Cardiac septum (tissue), 1 donor: Measurements from ENCODE around the gene CDS2. TPM values are rescaled to one million over a fixed set of nuclear protein-coding genes. Genes with fewer than 3 reads are reported as not detected.
"Not testable (repeated sequence)": the region's sequence is repeated elsewhere in the genome, so short reads cannot be mapped to it uniquely, and the experiment has no call there.

Experiments
- DNase-seq: peaks from one replicate; pipeline ENCODE4 v3.0.0-alpha.2; 2020; ENCODE audit warnings: low spot score
- intact Hi-C: fragments of 100-400 bp; cut with DNase I; formaldehyde crosslinking; loops from one replicate; pipeline ENCODE4 v1.14.0; 2022
- long read RNA-seq: library from polyadenylated mRNA; unstranded; transcript quantifications from one replicate; pipeline ENCODE4 v2.0.0, GENCODE V29; 2021
- total RNA-seq: library from RNA; stranded (reverse); fragmentation: NEBNext Ultra II Directional; extraction: Animal tissue kit (Norgen Biotek cat#: 25700); gene quantifications from one replicate; pipeline ENCODE4 v1.2.1, GENCODE V29; 2021
- donor health status: DM: no; HTN: no; CAD: no.

CDS2 gene
- 84.0 TPM for total RNA-seq
- long read RNA-seq, full-length matches to known transcripts, result 109 of 148 reads
- long read RNA-seq, partial matches to known transcripts, result 3 of 148 reads
- long read RNA-seq, other reads (novel, unspliced or antisense), result 36 of 148 reads

GRCh38 chr20:5126512-5127203 is at the start of gene CDS2:
Gene CDS2 (plus strand): TSS chr20:5127008. CDS start chr20:5127093, 85 bp downstream.
- DNase-seq, result peak; percentile 100
- intact Hi-C loops, result loop anchor here (1.0 to 10.0 kb wide), 2 partner anchors 66 to 318 kb away; no protein-coding TSS in a partner anchor

- DNase-seq, result no peak
- intact Hi-C loops, result no loop called here
These were observed 48.9 kb upstream of the CDS2 start for GRCh38 chr20:5077761-5078387.

DNA sequence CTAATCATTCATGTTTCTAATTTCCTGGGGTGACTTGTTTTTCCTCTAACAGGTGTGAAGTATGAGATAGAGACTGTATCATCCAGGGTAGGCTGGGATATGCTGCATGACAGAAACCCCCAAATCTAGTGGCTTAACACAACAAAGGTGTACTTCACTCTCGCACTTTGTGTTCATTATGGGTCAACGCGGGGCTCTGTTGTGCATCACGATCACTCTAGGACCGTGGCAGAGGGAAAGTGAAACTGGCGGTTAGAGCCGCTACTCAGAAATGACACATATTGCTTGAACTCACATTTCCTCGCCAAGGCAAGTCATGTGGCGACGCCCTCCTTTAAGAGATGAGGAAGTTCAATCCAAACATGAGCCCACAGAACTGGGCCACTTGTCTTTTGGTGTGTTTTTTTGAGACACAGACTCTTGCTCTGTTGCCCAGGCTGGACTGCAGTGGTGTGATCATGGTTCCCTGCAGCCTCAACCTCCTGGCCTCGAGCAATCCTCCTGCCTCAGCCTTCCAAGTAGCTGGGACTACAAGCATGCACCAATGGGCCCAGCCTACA is 48.3 kb upstream of the CDS2 start:
- peak; percentile 92 for DNase-seq
- intact Hi-C loops, result no loop called here

- DNase-seq, result peak; percentile 90
- intact Hi-C loops, result no loop called here
These were observed 46.4 kb upstream of the CDS2 start for GRCh38 chr20:5080384-5080877.

GRCh38 chr20:5085380-5085779 is 41.4 kb upstream of the CDS2 start:
- intact Hi-C loops, result no loop called here
- peak; percentile 83 for DNase-seq

DNA sequence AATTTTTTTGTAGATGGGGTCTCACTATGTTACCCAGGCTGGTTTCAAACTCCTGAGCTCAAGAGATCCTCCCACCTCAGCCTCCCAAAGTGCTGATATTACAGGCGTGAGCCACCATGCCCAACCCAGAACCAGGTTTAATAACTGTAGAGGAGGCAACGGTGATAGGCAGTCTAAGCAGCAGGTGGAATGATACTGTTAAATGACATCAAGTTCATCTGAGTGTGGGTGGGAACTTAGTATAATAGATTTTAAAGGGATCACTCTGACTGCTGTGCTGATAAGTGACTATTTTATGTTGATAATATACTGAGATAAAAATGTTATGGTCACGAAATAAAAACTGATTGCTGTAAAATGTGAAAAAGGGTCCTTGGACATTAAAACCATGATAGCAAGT is 38.1 kb upstream of the CDS2 start:
- intact Hi-C loops, result no loop called here

GRCh38 chr20:5090191-5090590 is 36.6 kb upstream of the CDS2 start:
- intact Hi-C loops, result no loop called here
- DNase-seq, result peak; percentile 80

More for the DNA sequence above, 38.1 kb upstream of the CDS2 start:
- no peak for DNase-seq

DNA sequence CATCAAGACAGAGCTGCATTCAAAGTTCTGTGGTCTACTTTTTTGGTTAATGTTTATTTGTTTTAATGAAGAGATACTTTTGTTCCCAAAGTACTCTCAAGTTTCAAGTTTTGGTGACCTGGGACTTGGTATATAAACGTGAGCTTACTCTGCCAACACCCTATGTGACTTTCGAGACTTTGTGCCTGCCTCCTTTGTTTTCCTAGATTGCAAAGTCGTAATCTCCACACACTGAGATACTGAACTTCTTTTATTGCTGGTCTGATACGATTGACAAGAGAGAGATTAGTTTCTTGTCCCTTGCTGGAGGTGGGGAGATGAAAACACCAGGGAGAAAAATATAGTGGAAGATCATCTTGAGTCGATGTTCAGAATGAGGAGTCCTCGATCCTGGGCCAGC is 34.9 kb upstream of the CDS2 start:
- intact Hi-C loops, result no loop called here
- no peak for DNase-seq

DNA sequence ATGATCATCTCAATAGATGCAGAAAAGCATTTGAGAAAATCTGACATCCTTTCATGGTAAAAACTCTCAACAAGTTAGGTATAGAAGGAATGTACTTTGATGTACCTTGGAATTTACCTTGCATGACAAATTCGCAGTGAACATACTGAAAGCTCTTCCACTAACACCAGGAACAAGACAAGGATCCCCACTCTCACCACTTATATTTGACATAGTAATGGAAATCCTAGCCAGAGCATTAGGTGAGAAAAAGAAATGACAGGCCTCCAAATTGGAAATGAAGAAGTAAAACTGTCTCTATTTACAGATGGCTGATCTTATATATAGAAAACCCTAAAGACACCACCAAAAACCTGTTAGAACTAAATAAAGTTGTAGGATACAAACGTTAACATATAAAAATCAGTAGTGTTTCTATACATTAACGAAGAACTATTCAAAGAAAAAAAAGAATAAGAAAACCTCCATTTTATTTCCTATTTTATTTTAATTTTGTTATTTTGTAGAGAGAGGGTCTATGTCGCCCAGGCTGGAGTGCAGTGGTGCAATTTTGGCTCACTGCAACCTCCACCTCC is 34.0 kb upstream of the CDS2 start:
- intact Hi-C loops, result no loop called here
- no peak for DNase-seq

DNA sequence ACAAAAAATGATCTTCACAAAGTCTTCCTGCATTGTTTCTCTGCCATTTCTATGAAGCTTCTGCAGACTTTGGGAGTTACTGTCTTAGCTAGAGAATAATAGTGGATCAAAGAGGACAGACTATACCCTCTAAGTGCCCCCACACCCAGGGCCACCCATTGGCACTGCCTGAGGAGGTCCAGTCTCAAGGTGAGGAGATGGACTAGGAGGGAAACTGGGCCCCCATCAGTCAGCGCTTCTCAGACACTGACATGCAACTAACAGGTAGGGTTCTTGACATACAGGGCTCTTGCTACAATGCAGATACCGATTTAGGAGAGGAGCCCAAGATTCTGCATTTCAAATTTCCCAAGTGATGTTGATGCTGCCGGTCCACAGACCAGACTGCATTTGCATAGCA is 31.4 kb upstream of the CDS2 start:
- DNase-seq, result no peak
- intact Hi-C loops, result no loop called here

- no peak for DNase-seq
- intact Hi-C loops, result no loop called here
These were observed 30.9 kb upstream of the CDS2 start for GRCh38 chr20:5095931-5096330.

DNA sequence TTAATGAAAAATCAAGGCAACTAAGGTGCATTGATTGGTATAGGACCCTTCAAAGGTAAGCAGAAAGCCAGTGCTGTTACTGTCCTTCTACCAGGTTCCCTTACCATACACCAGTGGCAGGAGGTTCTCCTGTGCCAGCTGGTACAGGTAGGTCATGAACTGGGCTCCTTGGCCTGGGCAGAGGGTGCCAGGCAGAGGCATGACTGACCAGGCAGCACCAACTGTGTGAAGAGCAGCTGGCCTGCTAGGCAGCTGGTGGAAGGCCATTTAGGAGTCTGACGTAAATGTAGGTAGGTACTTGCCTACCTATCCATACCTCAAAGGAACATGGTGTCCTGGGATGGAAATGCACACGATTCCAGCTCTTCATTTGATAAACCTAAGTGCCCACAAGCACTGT is 30.3 kb upstream of the CDS2 start:
- DNase-seq, result no peak
- intact Hi-C loops, result no loop called here

- DNase-seq, intact Hi-C loops: not testable (repeated sequence)
These were observed 27.8 kb upstream of the CDS2 start for GRCh38 chr20:5099009-5099408.

DNA sequence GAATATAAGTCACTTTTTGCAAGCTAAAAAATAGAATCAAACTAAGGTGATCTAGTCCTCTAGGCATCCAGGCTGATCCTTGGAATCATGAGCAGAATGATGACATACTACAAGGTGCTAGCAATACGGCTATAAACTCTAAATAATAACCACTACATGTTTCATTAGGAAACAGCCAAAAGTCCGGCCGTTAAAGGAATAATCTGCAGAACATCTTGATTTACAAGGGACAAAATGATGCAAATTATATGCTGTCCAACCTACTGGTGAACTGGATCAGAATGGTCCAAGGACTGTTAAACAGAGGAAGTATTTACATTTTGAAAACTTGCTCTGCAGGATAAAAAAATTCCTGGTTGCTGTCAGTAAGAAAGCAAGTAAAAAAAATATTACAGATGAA is 26.9 kb upstream of the CDS2 start:
- intact Hi-C loops, result loop anchor here (5.0 kb wide), 2 partner anchors 143 to 493 kb away; no protein-coding TSS in a partner anchor
- not testable (repeated sequence) for DNase-seq

DNA sequence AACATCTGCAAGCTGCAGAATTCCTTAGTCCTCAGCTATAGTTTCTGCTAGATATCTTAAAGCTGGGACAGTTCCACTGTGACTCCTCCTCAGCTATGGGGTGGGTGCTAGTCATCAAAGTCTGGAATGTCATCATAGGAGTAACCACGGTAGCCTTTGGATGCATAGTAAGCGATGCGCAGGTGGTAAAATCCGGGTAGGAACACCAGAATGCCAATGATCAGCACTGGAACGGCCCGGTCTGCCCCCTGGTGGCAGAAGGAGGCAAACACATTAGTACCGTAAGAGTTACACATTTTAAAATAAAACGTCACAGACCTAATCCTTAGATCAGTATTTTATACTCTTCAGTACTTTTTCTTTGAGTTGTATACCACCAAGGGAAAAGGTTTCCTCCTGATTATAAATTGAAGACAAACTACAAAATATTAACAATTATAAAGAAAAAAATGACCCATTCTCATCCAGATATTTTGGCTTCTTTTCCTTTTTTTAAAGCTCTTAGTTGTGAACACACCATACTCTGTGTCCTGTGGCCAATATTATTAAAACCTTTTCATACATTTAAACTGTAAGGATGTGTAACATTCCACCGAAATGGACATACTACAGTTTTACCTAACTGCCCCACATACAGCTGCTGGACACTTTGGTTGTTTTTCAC is 26.0 kb upstream of the CDS2 start:
- intact Hi-C loops, result loop anchor here (5.0 kb wide), 2 partner anchors 144 to 494 kb away; no protein-coding TSS in a partner anchor
- peak; percentile 87 for DNase-seq

DNA sequence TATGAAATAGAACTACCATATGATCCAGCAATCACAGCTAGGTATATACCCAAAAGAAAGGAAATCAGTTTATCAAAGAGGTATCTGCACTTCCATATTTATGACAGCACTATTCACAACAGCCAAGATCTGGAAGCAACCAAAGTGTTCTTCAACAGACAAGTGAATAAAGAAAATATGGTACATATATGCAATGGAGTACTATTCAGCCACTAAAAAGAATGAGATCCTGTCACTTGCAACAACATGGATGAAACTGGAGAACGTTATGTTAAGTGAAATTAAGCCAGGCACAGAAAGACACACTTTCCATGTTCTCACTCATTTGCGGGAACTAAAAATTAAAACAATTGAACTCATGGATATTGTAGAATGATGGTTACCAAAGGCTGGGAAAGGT is 22.3 kb upstream of the CDS2 start:
- intact Hi-C loops, result loop anchor here (5.0 kb wide), 2 partner anchors 147 to 497 kb away; no protein-coding TSS in a partner anchor
- DNase-seq, result no peak

DNA sequence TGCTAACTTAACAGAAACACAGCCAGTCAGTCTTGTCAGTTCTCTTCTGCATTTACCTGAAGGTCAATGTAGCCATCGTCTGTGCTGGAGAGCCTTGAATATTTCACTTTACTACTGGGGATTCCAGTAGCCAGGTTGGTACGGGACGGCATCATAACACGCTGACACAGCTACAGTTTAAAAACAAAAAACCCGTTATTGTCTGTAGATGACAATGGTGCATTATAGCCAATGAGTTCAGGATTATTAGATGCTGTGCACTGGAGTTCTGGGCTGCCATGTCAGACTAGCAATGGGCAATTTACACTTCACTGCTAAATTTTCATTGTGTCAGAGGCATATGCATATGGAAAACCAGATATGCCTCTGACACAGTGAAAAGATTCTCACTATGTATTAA is 17.5 kb upstream of the CDS2 start:
- intact Hi-C loops, result no loop called here
- no peak for DNase-seq

DNA sequence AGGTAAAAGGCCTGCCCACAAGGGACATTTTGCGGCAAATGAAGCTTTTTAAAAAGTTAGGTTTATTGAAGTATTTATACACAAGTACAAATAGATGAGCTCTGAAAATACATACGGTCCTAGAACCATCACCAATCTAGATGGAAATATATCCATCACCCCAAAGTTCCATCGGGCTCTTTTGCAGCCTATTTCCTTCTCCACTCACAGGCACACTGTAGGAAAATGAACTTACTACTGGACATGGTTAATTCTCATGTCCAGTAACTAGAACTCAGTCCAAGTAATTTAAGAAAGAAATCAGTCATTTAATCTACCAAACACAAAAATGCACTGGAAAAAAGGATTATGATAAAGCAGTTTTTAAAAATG is 13.2 kb upstream of the CDS2 start:
- intact Hi-C loops, result no loop called here
- no peak for DNase-seq

GRCh38 chr20:5114403-5114802 is 12.4 kb upstream of the CDS2 start:
- no peak for DNase-seq
- intact Hi-C loops, result no loop called here

- intact Hi-C loops, result no loop called here
- DNase-seq, result no peak
These were observed 9.9 kb upstream of the CDS2 start for GRCh38 chr20:5116875-5117274.
